Endometrial microvascular endothelial cells (primary cell): ENCODE results near the gene HOXC11. TPM values are rescaled to one million over a fixed set of nuclear protein-coding genes. Genes with fewer than 3 reads are reported as not detected.

Source experiments
- in situ Hi-C: cut with HindIII; loops from 2 replicates; pipeline ENCODE4 v1.10.0; 2017; ENCODE audit warnings: low sequenced_read_pairs, low pct_unique_long_range_greater_than_20kb; ENCODE audit errors: inconsistent ontology term
- total RNA-seq: library from RNA; depleted of rRNA; stranded (reverse); fragments of >200 nt; gene quantifications from one replicate; pipeline ENCODE4 v1.2.3, GENCODE V29; 2015; ENCODE audit errors: inconsistent ontology term

Gene HOXC11
- total RNA-seq, 1 donor from 2014 or later, result not detected

- in situ Hi-C loops, result no loop called here
Measured at GRCh38 chr12:53980104-53980801, 7.3 kb downstream of the HOXC11 start.

- in situ Hi-C loops, result no loop called here
Measured at GRCh38 chr12:53980802-53981496, 8.0 kb downstream of the HOXC11 start.

- in situ Hi-C loops, result no loop called here
Measured at GRCh38 chr12:53981634-53982565, 9.0 kb downstream of the HOXC11 start.

- in situ Hi-C loops, result no loop called here
Measured at GRCh38 chr12:53982648-53983567, 10.0 kb downstream of the HOXC11 start.

- in situ Hi-C loops, result no loop called here
Measured at GRCh38 chr12:53983568-53983949, 10.6 kb downstream of the HOXC11 start.

DNA sequence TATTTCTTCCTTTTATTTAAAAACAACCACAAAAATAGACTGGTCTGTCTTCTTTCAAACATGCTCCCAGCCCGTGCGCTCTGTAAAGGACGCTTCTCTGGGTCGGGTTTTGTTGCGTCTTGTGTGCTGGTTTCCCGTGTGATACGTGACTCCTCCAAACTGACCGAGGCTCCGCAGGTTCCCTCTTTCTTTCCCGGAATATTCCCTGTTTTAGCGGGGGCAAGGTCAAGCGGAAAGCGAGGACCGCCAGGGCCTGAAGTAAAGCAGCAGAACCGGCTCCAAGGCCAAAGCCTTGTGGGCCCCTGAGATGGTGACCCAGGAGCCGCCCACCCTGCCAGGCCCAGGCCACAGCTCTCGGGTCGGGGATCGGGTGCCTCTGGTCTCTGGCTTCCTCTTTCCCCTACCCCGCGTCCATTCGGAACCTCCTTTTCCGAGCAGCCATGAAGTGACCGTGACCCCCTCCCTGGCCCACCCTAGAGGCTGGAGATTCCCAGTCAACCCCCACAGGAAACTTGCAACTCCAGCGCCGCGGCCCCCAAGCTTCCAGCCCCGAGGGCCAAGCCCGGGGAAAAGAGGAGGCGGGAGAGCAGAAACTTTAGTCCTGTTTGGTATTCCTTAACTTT lies 11.1 kb downstream of the HOXC11 start:
- in situ Hi-C loops, result no loop called here

GRCh38 chr12:53984901-53985691 lies 12.2 kb downstream of the HOXC11 start, which contains the start of gene HOXC10:
HOXC10 (plus strand) TSS chr12:53985146; CDS start chr12:53985260, 114 bp downstream.
- in situ Hi-C loops, result no loop called here

- in situ Hi-C loops, result no loop called here
Measured at GRCh38 chr12:53985692-53985993, 12.7 kb downstream of the HOXC11 start.

GRCh38 chr12:53985994-53986685 lies 13.2 kb downstream of the HOXC11 start:
- in situ Hi-C loops, result no loop called here

GRCh38 chr12:53986686-53987483 lies 14.0 kb downstream of the HOXC11 start:
- in situ Hi-C loops, result no loop called here

GRCh38 chr12:53987787-53988230 lies 14.9 kb downstream of the HOXC11 start:
- in situ Hi-C loops, result no loop called here

- in situ Hi-C loops, result no loop called here
Measured at GRCh38 chr12:53988541-53989226, 15.8 kb downstream of the HOXC11 start.

GRCh38 chr12:53989227-53990113 lies 16.5 kb downstream of the HOXC11 start:
- in situ Hi-C loops, result no loop called here

- in situ Hi-C loops, result no loop called here
Measured at GRCh38 chr12:53990311-53991076, 17.6 kb downstream of the HOXC11 start.
